Smooth muscle cell of trachea (primary cell): Measurements from ENCODE around the gene AGR2. TPM values are rescaled to one million over a fixed set of nuclear protein-coding genes. Genes with fewer than 3 reads are reported as not detected.

Experiments
- total RNA-seq: library from RNA; depleted of rRNA; stranded (reverse); fragments of >200 nt; gene quantifications from 2 replicates; pipeline ENCODE4 v1.2.1, GENCODE V29; 2014

The AGR2 gene
- not detected in 2 replicates for total RNA-seq

GRCh38 chr7:16804674-16805439, at the start of gene AGR2:
TSS of gene AGR2 (minus strand) at chr7:16804999. CDS start at chr7:16801796, 3,203 bp downstream.

DNA sequence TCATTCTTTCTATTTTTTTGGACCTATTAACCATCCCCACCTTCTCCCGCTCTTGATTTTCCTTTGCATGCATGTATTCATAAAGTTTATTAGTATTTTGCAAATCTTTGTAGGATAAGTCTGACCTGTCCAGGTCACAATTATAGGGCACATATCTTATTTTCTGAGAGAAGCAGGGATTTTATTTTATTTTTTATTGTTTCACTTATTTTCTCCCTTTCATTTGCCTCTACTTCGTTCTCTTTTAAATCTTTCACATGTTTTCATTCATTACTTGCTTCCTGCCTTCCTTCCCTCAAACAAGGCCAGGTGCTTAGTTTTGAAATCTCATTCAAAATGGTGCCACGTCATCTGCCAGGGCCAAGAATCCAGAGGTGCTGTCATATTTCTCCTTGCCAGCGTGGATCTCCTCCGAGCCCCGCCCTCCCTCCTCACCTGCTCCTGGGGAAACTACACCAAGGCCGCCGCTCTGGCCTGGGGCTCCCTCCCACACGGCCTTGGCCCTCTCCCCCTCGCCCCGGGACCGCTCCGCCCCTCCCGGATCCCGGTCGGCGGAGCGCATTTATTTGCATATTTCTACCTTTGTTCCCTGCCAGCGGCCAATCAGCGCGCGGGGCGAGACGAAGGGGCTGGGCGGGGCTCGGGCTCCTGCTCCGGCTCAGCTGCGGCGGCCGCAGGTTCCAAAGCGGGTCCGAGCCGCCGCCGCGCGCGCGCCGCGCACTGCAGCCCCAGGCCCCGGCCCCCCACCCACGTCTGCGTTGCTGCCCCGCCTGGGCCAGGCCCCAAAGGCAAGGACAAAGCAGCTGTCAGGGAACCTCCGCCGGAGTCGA, 51.5 kb downstream of the AGR2 start, which contains the start of gene TSPAN13:
Gene TSPAN13, plus strand, starts transcription at position 654 of the 830 bp plus-strand sequence. CDS start 213 bp downstream, outside the sequence.

Other genes with a start within 250 kb of the AGR2 start
- 33.4 and 50.0 TPM in 2 replicates for gene ANKMY2, start 159.2 kb downstream of the AGR2 start, total RNA-seq
- 67.5 and 136 TPM in 2 replicates for gene BZW2, start 158.8 kb downstream of the AGR2 start, total RNA-seq
- 3.0 and 4.4 TPM in 2 replicates for gene TSPAN13, start 51.2 kb downstream of the AGR2 start, total RNA-seq
- gene AGR3, start 77.0 kb upstream of the AGR2 start, total RNA-seq: not detected in 2 replicates